VCaP (cell line): ENCODE data around the gene FNDC3B.
A peak's percentile ranks its signal among the peaks of the same experiment; 100 is the strongest.
"Not testable (repeated sequence)": the region's sequence is repeated elsewhere in the genome, so short reads cannot be mapped to it uniquely, and the experiment has no call there.

Experiments
- H3K27ac ChIP-seq: fragments of 450-650 bp; 2 replicates; pipeline ENCODE4 v1.5.1; 2017
- TF ChIP-seq, protein P1 (sequence below): fragments of 450-650 bp; conservative IDR thresholded peaks from 2 replicates; pipeline ENCODE4 v1.5.1; 2017; ENCODE audit warnings: mild to moderate bottlenecking, moderate library complexity

Gene FNDC3B

DNA sequence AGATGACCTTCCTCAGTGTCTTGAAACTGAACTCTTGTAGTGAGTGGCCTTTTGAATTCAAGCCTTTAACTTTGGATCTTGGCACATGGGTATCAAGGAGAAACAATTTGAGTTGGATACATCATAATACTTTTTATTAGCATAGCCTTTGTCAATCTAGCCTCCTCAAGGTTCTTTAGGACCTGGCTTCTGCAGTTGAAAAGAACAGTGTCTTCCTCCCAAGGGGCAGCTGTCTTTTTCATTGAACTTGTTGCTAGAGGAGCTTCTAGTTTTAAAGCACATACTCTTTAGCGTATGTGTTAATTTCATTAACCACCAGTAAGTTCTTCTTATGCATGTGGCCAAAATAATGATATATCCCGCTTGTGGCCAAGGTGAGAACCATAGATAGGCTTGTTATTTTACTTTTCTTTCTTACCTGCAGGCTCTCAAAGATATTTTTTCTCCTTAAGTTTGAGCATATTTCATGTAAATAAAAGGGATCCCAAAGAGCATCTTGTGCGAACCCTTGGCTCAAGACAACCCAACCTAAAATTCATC, 325.7 kb downstream of the FNDC3B start:
- no peak overlapping the region for H3K27ac ChIP-seq
- TF ChIP-seq, protein P1, sequence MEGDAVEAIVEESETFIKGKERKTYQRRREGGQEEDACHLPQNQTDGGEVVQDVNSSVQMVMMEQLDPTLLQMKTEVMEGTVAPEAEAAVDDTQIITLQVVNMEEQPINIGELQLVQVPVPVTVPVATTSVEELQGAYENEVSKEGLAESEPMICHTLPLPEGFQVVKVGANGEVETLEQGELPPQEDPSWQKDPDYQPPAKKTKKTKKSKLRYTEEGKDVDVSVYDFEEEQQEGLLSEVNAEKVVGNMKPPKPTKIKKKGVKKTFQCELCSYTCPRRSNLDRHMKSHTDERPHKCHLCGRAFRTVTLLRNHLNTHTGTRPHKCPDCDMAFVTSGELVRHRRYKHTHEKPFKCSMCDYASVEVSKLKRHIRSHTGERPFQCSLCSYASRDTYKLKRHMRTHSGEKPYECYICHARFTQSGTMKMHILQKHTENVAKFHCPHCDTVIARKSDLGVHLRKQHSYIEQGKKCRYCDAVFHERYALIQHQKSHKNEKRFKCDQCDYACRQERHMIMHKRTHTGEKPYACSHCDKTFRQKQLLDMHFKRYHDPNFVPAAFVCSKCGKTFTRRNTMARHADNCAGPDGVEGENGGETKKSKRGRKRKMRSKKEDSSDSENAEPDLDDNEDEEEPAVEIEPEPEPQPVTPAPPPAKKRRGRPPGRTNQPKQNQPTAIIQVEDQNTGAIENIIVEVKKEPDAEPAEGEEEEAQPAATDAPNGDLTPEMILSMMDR: no peak

- TF ChIP-seq, protein P1: no peak
- H3K27ac ChIP-seq: no peak overlapping the region
These were observed 328.1 kb downstream of the FNDC3B start for GRCh38 chr3:172367205-172368105.

GRCh38 chr3:172368556-172368955, 329.2 kb downstream of the FNDC3B start:
- H3K27ac ChIP-seq: not testable (repeated sequence)

DNA sequence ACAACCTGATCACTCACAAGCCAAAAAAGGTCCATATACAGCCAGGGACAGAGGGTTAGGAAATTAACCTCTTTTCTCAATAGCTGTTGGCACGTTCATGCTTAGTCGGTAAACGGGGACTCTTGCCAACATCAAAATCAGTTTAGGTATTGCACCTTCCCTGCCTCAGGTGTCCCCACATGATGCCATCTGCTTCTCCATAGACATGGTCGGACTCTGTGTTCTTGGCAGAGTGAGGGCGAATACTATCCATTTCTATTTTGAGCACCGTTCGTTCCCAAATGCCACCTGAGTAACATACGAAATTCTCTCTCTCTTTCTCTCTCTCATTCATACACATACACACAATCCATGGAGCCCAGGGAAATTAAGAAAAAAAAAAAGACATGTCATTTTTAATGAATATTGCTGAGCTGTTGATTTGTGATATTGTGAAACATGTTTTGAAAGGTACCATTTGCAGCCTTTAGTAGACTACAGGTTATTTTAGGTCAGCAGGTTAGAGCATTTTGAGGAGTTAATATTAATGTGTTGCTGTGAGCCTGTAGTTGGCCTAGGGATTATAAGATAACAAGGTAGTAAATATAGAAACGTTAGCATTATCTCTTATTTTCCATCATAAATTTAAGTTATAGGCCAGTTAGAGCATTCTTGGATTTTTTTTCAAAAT, 330.3 kb downstream of the FNDC3B start:
- TF ChIP-seq, protein P1: no peak
- peak overlapping the region; percentile 29 for H3K27ac ChIP-seq

GRCh38 chr3:172370419-172370818, 331.0 kb downstream of the FNDC3B start:
- peak overlapping the region; percentile 29; the same call in 1 of the 2 replicates for H3K27ac ChIP-seq
- TF ChIP-seq, protein P1: no peak

- H3K27ac ChIP-seq: no peak overlapping the region; the same call in 1 of the 2 replicates
- TF ChIP-seq, protein P1: no peak
These were observed 332.2 kb downstream of the FNDC3B start for GRCh38 chr3:172371544-172371943.

DNA sequence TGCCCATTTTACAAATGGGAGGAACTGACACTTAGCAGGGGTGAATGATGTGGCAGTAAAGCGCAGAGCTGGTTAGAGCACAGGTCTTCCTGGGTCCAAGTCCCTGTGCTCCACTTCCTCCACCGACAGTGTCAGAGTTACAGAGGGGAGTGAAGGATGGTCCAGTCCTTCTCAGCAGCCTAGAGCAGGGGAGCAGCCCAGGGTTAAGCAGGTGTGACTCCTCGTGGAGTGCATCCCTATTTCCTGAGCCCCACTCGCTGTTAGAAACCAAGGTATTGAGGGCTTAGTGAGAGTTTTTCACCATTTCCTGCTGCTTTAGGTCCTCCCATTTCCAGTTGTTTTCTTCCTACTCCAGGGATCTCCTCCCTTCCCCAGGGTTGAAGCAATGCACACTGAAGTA, 333.5 kb downstream of the FNDC3B start:
- TF ChIP-seq, protein P1: no peak

More for the DNA sequence above, 333.5 kb downstream of the FNDC3B start:
- H3K27ac ChIP-seq: no peak overlapping the region
